H1 (cell line): Measurements from ENCODE around the gene GPR156. TPM values are rescaled to one million over a fixed set of nuclear protein-coding genes. Genes with fewer than 3 reads are reported as not detected.

Experiments
- CTCF ChIA-PET: fragments of 300-600 bp; sonication (Branson Sonifier 250); formaldehyde crosslinking; loops from one replicate; lab custom pipeline; 2021; ENCODE audit not compliant: partially characterized antibody; lab: Charles Lee
- POLR2A ChIA-PET: fragments of 300-600 bp; sonication (Branson Sonifier 250); formaldehyde crosslinking; loops from one replicate; lab custom pipeline; 2021; ENCODE audit warnings: inconsistent platforms; ENCODE audit not compliant: partially characterized antibody; lab: Charles Lee
- DNase-seq, 2 experiments: peaks; one replicate each; pipeline versions ENCODE4 v3.0.0 to v3.0.0-alpha.2; 2010 to 2022; ENCODE audit warnings: low spot score in 2 of 2, low read depth in 1 of 2, mixed read lengths in 1 of 2
- FAIRE-seq: peaks from 2 replicates; lab custom pipeline; 2011; peaks lifted over from hg19 to GRCh38; lab: Jason Lieb, UNC
- H2AFZ ChIP-seq: 2 replicates; pipeline ENCODE4 v1.8.1; 2012; ENCODE audit warnings: low read length, inconsistent platforms
- H2AK5ac ChIP-seq: 2 replicates; pipeline ENCODE4 v1.6.1; 2013; ENCODE audit warnings: low read depth, low read length
- H2BK120ac ChIP-seq: replicated peaks from 2 replicates; pipeline ENCODE3; 2013; ENCODE audit warnings: low read depth, low read length, inconsistent platforms
- H2BK12ac ChIP-seq: 2 replicates; pipeline ENCODE4 v1.6.1; 2013; ENCODE audit warnings: low read depth, low read length
- H2BK15ac ChIP-seq: 2 replicates; pipeline ENCODE4 v1.6.1; 2013; ENCODE audit warnings: low read length
- H2BK20ac ChIP-seq: 2 replicates; pipeline ENCODE4 v1.6.1; 2013; ENCODE audit warnings: low read length
- H2BK5ac ChIP-seq: 2 replicates; pipeline ENCODE4 v1.6.1; 2013; ENCODE audit warnings: low read depth, low read length
- H3K14ac ChIP-seq: 2 replicates; pipeline ENCODE4 v1.6.1; 2013; ENCODE audit warnings: inconsistent platforms; ENCODE audit not compliant: insufficient read length
- H3K18ac ChIP-seq: 2 replicates; pipeline ENCODE4 v1.6.1; 2013; ENCODE audit warnings: low read length; ENCODE audit errors: extremely low read depth
- H3K23ac ChIP-seq: 2 replicates; pipeline ENCODE4 v1.6.1; 2013; ENCODE audit warnings: inconsistent platforms; ENCODE audit not compliant: insufficient read length
- H3K23me2 ChIP-seq: 2 replicates; pipeline ENCODE4 v1.6.1; 2013; ENCODE audit warnings: low read depth, low read length
- H3K27ac ChIP-seq: 2 replicates; pipeline ENCODE4 v1.6.1; 2011; ENCODE audit warnings: low read depth, low read length, inconsistent platforms
- H3K27me3 ChIP-seq, 4 experiments: replicated peaks in 1 of 4; 1 replicate in 1 of 4; 2 replicates in 3 of 4; pipeline versions ENCODE4 v1.6.1 to v1.8.1; 2011 to 2013; ENCODE audit warnings: low read length in 3 of 4, mild to moderate bottlenecking in 3 of 4, inconsistent platforms in 2 of 4, mixed read lengths in 2 of 4, moderate library complexity in 1 of 4; ENCODE audit not compliant: control insufficient read depth in 3 of 4, insufficient read depth in 3 of 4; ENCODE audit errors: extremely low read depth in 1 of 4
- H3K36me3 ChIP-seq, 4 experiments: 2 replicates each; pipeline versions ENCODE4 v1.6.1 to v1.8.1; 2011 to 2013; ENCODE audit warnings: mild to moderate bottlenecking in 4 of 4, low read length in 3 of 4, moderate library complexity in 2 of 4, control low read depth in 1 of 4, inconsistent platforms in 1 of 4; ENCODE audit not compliant: insufficient read depth in 4 of 4, control insufficient read depth in 2 of 4
- H3K4ac ChIP-seq: replicated peaks from 2 replicates; pipeline ENCODE3; 2013; ENCODE audit warnings: low read length, low read depth, mixed read lengths, inconsistent platforms; ENCODE audit not compliant: insufficient read length
- H3K4me1 ChIP-seq, 4 experiments: replicated peaks in 1 of 4; 1 replicate in 1 of 4; 2 replicates in 3 of 4; pipeline versions ENCODE4 v1.6.1 to v1.8.1; 2011 to 2013; ENCODE audit warnings: low read length in 3 of 4, inconsistent platforms in 2 of 4, mixed read lengths in 1 of 4; ENCODE audit not compliant: insufficient read depth in 4 of 4, control insufficient read depth in 3 of 4
- H3K4me2 ChIP-seq, 2 experiments: 2 replicates each; pipeline versions ENCODE4 v1.6.1 to v1.8.1; 2011 to 2013; ENCODE audit warnings: low read depth in 2 of 2, low read length in 2 of 2, control low read depth in 1 of 2, inconsistent platforms in 1 of 2, mild to moderate bottlenecking in 1 of 2; ENCODE audit not compliant: insufficient read depth in 1 of 2
- H3K4me3 ChIP-seq, 4 experiments: fragments of 200-600, 300-600 bp in 1 of 4; sonication (generic), shearing (Covaris generic), sonication (Bioruptor Twin) in 1 of 4; 2 replicates each; pipeline versions ENCODE4 v1.5.1 to v1.8.1; 2011 to 2016; ENCODE audit warnings: low read length in 4 of 4, low read depth in 3 of 4, control low read depth in 2 of 4, inconsistent platforms in 2 of 4, mild to moderate bottlenecking in 2 of 4, mixed read lengths in 1 of 4, moderate library complexity in 1 of 4; ENCODE audit not compliant: insufficient read depth in 2 of 4; ENCODE audit errors: extremely low read depth in 1 of 4
- H3K56ac ChIP-seq: replicated peaks from 2 replicates; pipeline ENCODE3; 2013; ENCODE audit warnings: low read depth, mild to moderate bottlenecking, mixed read lengths, low read length, inconsistent platforms; ENCODE audit not compliant: insufficient read length
- H3K79me1 ChIP-seq: 2 replicates; pipeline ENCODE4 v1.6.1; 2013; ENCODE audit warnings: low read depth, low read length, control low read depth
- H3K79me2 ChIP-seq, 2 experiments: 2 replicates each; pipeline versions ENCODE4 v1.6.1 to v1.8.1; 2012 to 2013; ENCODE audit warnings: low read length in 2 of 2, mild to moderate bottlenecking in 2 of 2, inconsistent platforms in 1 of 2; ENCODE audit not compliant: insufficient read depth in 2 of 2, control insufficient read depth in 1 of 2
- H3K9ac ChIP-seq, 4 experiments: replicated peaks in 1 of 4; 1 replicate in 1 of 4; 2 replicates in 3 of 4; pipeline versions ENCODE4 v1.6.1 to v1.8.1; 2011 to 2013; ENCODE audit warnings: low read depth in 3 of 4, low read length in 3 of 4, control low read depth in 2 of 4, mild to moderate bottlenecking in 2 of 4, moderate library complexity in 2 of 4, inconsistent platforms in 1 of 4; ENCODE audit errors: extremely low read depth in 1 of 4
- H3K9me3 ChIP-seq, 2 experiments: 2 replicates each; pipeline versions ENCODE4 v1.6.1 to v1.8.1; 2012 to 2013; ENCODE audit warnings: mild to moderate bottlenecking in 2 of 2, moderate library complexity in 2 of 2, control low read depth in 1 of 2, inconsistent platforms in 1 of 2, low read depth in 1 of 2, low read length in 1 of 2, mixed read lengths in 1 of 2; ENCODE audit not compliant: insufficient read depth in 2 of 2
- H4K20me1 ChIP-seq, 2 experiments: replicated peaks in 1 of 2; 2 replicates each; pipeline versions ENCODE3 to v1.8.1; 2011 to 2013; ENCODE audit warnings: inconsistent platforms in 2 of 2, low read length in 2 of 2, mild to moderate bottlenecking in 1 of 2; ENCODE audit not compliant: insufficient read depth in 2 of 2, control insufficient read depth in 1 of 2
- H4K5ac ChIP-seq: 2 replicates; pipeline ENCODE4 v1.6.1; 2013; ENCODE audit warnings: low read length, low read depth, mixed read lengths, inconsistent platforms; ENCODE audit not compliant: insufficient read length
- H4K8ac ChIP-seq: 2 replicates; pipeline ENCODE4 v1.8.0; 2013; ENCODE audit warnings: mild to moderate bottlenecking, moderate library complexity, low read length, inconsistent platforms; ENCODE audit not compliant: insufficient read depth; ENCODE audit errors: extremely low read depth
- H4K91ac ChIP-seq: replicated peaks from 2 replicates; pipeline ENCODE3; 2013; ENCODE audit warnings: low read length, mixed read lengths, inconsistent platforms; ENCODE audit not compliant: insufficient read length
- CBX8 ChIP-seq: fragments of 300-800, 300-1000 bp; sonication (generic); IDR thresholded peaks from 2 replicates; pipeline ENCODE4 v1.7.1; 2016; ENCODE audit warnings: low read depth, low read length, borderline replicate concordance
- CTBP2 ChIP-seq: IDR thresholded peaks from 2 replicates; pipeline ENCODE4 v1.7.0; 2011; ENCODE audit warnings: borderline replicate concordance, mild to moderate bottlenecking, moderate library complexity, mixed read lengths, low read length; ENCODE audit not compliant: insufficient read depth, insufficient read length
- CTCF ChIP-seq, 3 experiments: IDR thresholded peaks; 1 replicate in 2 of 3; 2 replicates in 1 of 3; pipeline versions ENCODE4 v1.5.1 to v1.6.1; 2011; ENCODE audit warnings: low read length in 3 of 3, mild to moderate bottlenecking in 3 of 3, inconsistent platforms in 2 of 3, low read depth in 1 of 3, moderate library complexity in 1 of 3; ENCODE audit not compliant: insufficient read depth in 1 of 3; ENCODE audit errors: control extremely low read depth in 1 of 3
- NRF1 ChIP-seq: IDR thresholded peaks from 2 replicates; pipeline ENCODE4 v1.6.1; 2011; ENCODE audit warnings: mild to moderate bottlenecking, low read depth, low read length, improper control_type of control experiment
- RFX5 ChIP-seq: IDR thresholded peaks from 2 replicates; pipeline ENCODE4 v1.6.1; 2011; ENCODE audit warnings: low read depth, low read length, improper control_type of control experiment, borderline replicate concordance
- SIRT6 ChIP-seq: IDR thresholded peaks from one replicate; pipeline ENCODE4 v1.7.1; 2012; ENCODE audit warnings: low read length, inconsistent platforms
- SP1 ChIP-seq: IDR thresholded peaks from 2 replicates; pipeline ENCODE4 v1.6.1; 2011; ENCODE audit warnings: low read depth, low read length
- TCF12 ChIP-seq: IDR thresholded peaks from 2 replicates; pipeline ENCODE4 v1.6.1; 2011; ENCODE audit warnings: low read depth, mild to moderate bottlenecking, low read length
- TEAD4 ChIP-seq: IDR thresholded peaks from 2 replicates; pipeline ENCODE4 v1.6.1; 2012; ENCODE audit warnings: low read depth, low read length, inconsistent platforms, mixed read lengths
- WGBS, 2 experiments: shearing (Covaris generic) in 1 of 2; methylation state at CpG; one replicate each; pipeline versions ENCODE4 v1.1.6 to v1.1.7; 2013 to 2015; ENCODE audit warnings: low lambda C conversion rate in 2 of 2, mixed read lengths in 2 of 2, inconsistent platforms in 1 of 2, low coverage in 1 of 2, missing lambda C conversion rate in 1 of 2; ENCODE audit not compliant: insufficient replicate concordance in 2 of 2, insufficient coverage in 1 of 2, insufficient read length in 1 of 2; ENCODE audit errors: extremely low coverage in 1 of 2, missing lambda C conversion rate in 1 of 2; 5-methylcytosine and 5-hydroxymethylcytosine counted together
- polyA plus RNA-seq, 7 experiments: library from polyadenylated mRNA; depleted of rRNA in 3 of 7; stranded (reverse) in 5 of 7; unstranded in 2 of 7; fragments of >200 nt in 5 of 7; fragments of 200-250 nt in 2 of 7; gene quantifications; 1 replicate in 5 of 7; 2 replicates in 1 of 7; 4 replicates in 1 of 7; pipeline versions ENCODE4 v1.2.1 to v1.2.3, GENCODE V29; 2011 to 2013; ENCODE audit warnings: missing spikeins in 2 of 7, mixed read lengths in 2 of 7
- total RNA-seq: library from RNA; stranded (reverse); fragmentation: NEBNext Ultra II Directional; extraction: Animal tissue kit (Norgen Biotek cat#: 25700); gene quantifications from 2 replicates; pipeline ENCODE4 v1.2.1, GENCODE V29; 2021

GPR156 gene
- total and polyA plus RNA-seq, 2 of the 8 experiments (the other 6 are each of a cell fraction or from before 2014, with no cell fraction given), result 1.6 to 1.8 TPM

GRCh38 chr3:120311863-120312794, 27.1 kb upstream of the GPR156 start:
- no peak overlapping the region for H2BK120ac ChIP-seq

More at GRCh38 chr3:120311863-120312794, 27.1 kb upstream of the GPR156 start:
- H3K27ac ChIP-seq, result no peak overlapping the region
- H2AFZ ChIP-seq, result no peak overlapping the region
- H4K20me1 ChIP-seq, result peaks cover 0 to 4% of the 10 kb centered on the region in 2 experiments
- H4K8ac ChIP-seq, result no peak overlapping the region
- no peak overlapping the region for H4K5ac ChIP-seq
- H3K14ac ChIP-seq, result no peak overlapping the region
- no peak for DNase-seq
- TF ChIP-seq SIRT6, result no peak
- no peak for TF ChIP-seq TEAD4
- TF ChIP-seq CTCF (IDR thresholded peaks at IDR 0.05; ENCODE audit: control extremely low read depth in 1 of 3, insufficient read depth in 1 of 3, low read depth in 1 of 3, low read length in 3 of 3), result no peak
- TF ChIP-seq SP1, result no peak
- no peak for TF ChIP-seq CTBP2
- no peak for TF ChIP-seq RFX5
- no peak for TF ChIP-seq CBX8
- TF ChIP-seq TCF12, result no peak
- no peak for TF ChIP-seq NRF1
- no peak overlapping the region for H3K4ac ChIP-seq
- POLR2A ChIA-PET, result interaction anchor here (1.0 kb wide), 1 partner anchor 46 kb away, joined by 3 read pairs; no protein-coding TSS in a partner anchor
- H3K27me3 ChIP-seq, result no peaks in the 10 kb centered on the region
- no peak overlapping the region for H2BK15ac ChIP-seq
- H3K79me2 ChIP-seq, result no peaks in the 10 kb centered on the region
- H3K9ac ChIP-seq, result no peak overlapping the region
- no peak overlapping the region for H3K56ac ChIP-seq
- no peak overlapping the region for H3K18ac ChIP-seq
- no peak overlapping the region for H3K4me2 ChIP-seq
- H2AK5ac ChIP-seq, result no peak overlapping the region
- FAIRE-seq, result no peak
- H3K23ac ChIP-seq, result no peak overlapping the region
- no peaks in the 10 kb centered on the region for H3K36me3 ChIP-seq
- 0 out of 2 replicates have a peak, but pooled peaks cover 2% of the 10 kb centered on the region for H3K23me2 ChIP-seq
- H3K4me1 ChIP-seq, result no peaks in the 10 kb centered on the region
- CTCF ChIA-PET, result no interaction called here
- no peak overlapping the region for H4K91ac ChIP-seq
- H2BK5ac ChIP-seq, result no peak overlapping the region
- peaks cover 0 to 4% of the 10 kb centered on the region in 2 experiments; a peak in 2 of 4 replicates for H3K9me3 ChIP-seq
- no peak overlapping the region for H2BK20ac ChIP-seq
- H3K79me1 ChIP-seq, result no peaks in the 10 kb centered on the region
- WGBS, 2 experiments, result 92% methylated on average over 24 of the region's 24 CpGs; no CpG with 5 or more reads in 1 of the 2 experiments
- no peak overlapping the region for H3K4me3 ChIP-seq
- H2BK12ac ChIP-seq, result no peak overlapping the region
